HepG2 (cell line): ENCODE measurements around the gene ZNHIT1. TPM values are rescaled to one million over a fixed set of nuclear protein-coding genes. Genes with fewer than 3 reads are reported as not detected.
A peak's percentile ranks its signal among the peaks of the same experiment; 100 is the strongest.

Source experiments
- ATF3 ChIP-seq: sonication (generic); formaldehyde crosslinking; IDR thresholded peaks from 2 replicates; pipeline ENCODE4 v1.4.0; 2020; ENCODE audit warnings: missing genetic modification reagents
- DNMT1 ChIP-seq: sonication (generic); formaldehyde crosslinking; IDR thresholded peaks from 2 replicates; pipeline ENCODE4 v1.5.1; 2020; ENCODE audit warnings: mild to moderate bottlenecking, missing genetic modification reagents
- ETV6 ChIP-seq: sonication (generic); formaldehyde crosslinking; conservative IDR thresholded peaks from 2 replicates; pipeline ENCODE4 v1.4.0; 2020; ENCODE audit warnings: missing genetic modification reagents
- FOSL2 ChIP-seq: sonication (generic); formaldehyde crosslinking; IDR thresholded peaks from 2 replicates; pipeline ENCODE4 v1.4.0; 2020; ENCODE audit warnings: missing genetic modification reagents
- FOXP4 ChIP-seq: sonication (generic); formaldehyde crosslinking; IDR thresholded peaks from 2 replicates; pipeline ENCODE4 v1.4.0; 2020; ENCODE audit warnings: missing genetic modification reagents
- MEIS2 ChIP-seq: sonication (generic); formaldehyde crosslinking; IDR thresholded peaks from 2 replicates; pipeline ENCODE4 v1.9.0; 2021; ENCODE audit warnings: mild to moderate bottlenecking, missing genetic modification reagents
- MTF2 ChIP-seq: sonication (generic); formaldehyde crosslinking; IDR thresholded peaks from 2 replicates; pipeline ENCODE4 v1.5.0; 2020; ENCODE audit warnings: missing genetic modification reagents, borderline replicate concordance
- NCOR1 ChIP-seq: fragments of 200-600 bp; sonication (generic); IDR thresholded peaks from 2 replicates; pipeline ENCODE4 v1.7.0; 2017; ENCODE audit warnings: antibody characterized with exemption, low read length, borderline replicate concordance
- POLR2AphosphoS5 ChIP-seq: IDR thresholded peaks from 2 replicates; pipeline ENCODE4 v1.6.1; 2012; ENCODE audit warnings: low read depth, low read length
- SOX6 ChIP-seq, 2 experiments: fragments of 450-650 bp in 1 of 2; sonication (generic) in 1 of 2; formaldehyde crosslinking in 1 of 2; IDR thresholded peaks; 2 replicates each; pipeline versions ENCODE4 v1.4.0 to v1.6.1; 2017 to 2020; ENCODE audit warnings: antibody characterized with exemption in 1 of 2, mild to moderate bottlenecking in 1 of 2, missing genetic modification reagents in 1 of 2
- TARDBP ChIP-seq: sonication (generic); formaldehyde crosslinking; IDR thresholded peaks from 2 replicates; pipeline ENCODE4 v1.8.0; 2022; ENCODE audit warnings: mild to moderate bottlenecking, missing genetic modification reagents
- polyA plus RNA-seq, 8 experiments: library from polyadenylated mRNA; depleted of rRNA in 3 of 8; stranded (reverse) in 7 of 8; unstranded in 1 of 8; fragments of >200 nt; fragmentation: Illumina TruSeq in 4 of 8; extraction: Trizol in 4 of 8; gene quantifications; 2 replicates each; pipeline versions ENCODE4 v1.2.1 to v1.2.3, GENCODE V29; 2011 to 2016; ENCODE audit warnings: low read depth in 4 of 8, missing spikeins in 1 of 8, mixed read lengths in 1 of 8; ENCODE audit not compliant: insufficient read depth in 1 of 8
- total RNA-seq, 5 experiments: library from RNA; depleted of rRNA; stranded (reverse); fragments of >200 nt; fragmentation: Illumina TruSeq; extraction: Trizol; gene quantifications; 2 replicates each; pipeline ENCODE4 v1.2.3, GENCODE V29; 2016; ENCODE audit warnings: low read depth in 1 of 5
- TF ChIP-seq, protein P1 (sequence below): sonication (generic); formaldehyde crosslinking; IDR thresholded peaks from 2 replicates; pipeline ENCODE4; 2020; ENCODE audit warnings: missing genetic modification reagents, mild to moderate bottlenecking, borderline replicate concordance
- TF ChIP-seq, protein P2 (sequence below): sonication (generic); formaldehyde crosslinking; IDR thresholded peaks from 2 replicates; pipeline ENCODE4 v1.4.0; 2020; ENCODE audit warnings: missing genetic modification reagents

ZNHIT1 gene
- total and polyA plus RNA-seq, 2 of the 13 experiments (the other 11 are each of a cell fraction or from before 2014, with no cell fraction given): 32.5 to 64.5 TPM

- TF ChIP-seq ATF3 (0 out of 2 replicates have a peak, but pooled peaks have one; percentile 9), POLR2AphosphoS5 (peak; percentile 34; the same call in 1 of the 2 replicates), DNMT1 (CRISPR knock-in tag) (0 out of 2 replicates have a peak, but pooled peaks have one; percentile 47), MEIS2 (0 out of 2 replicates have a peak, but pooled peaks have one; percentile 60), MTF2 (CRISPR knock-in tag) (no peak), FOSL2 (CRISPR knock-in tag) (peak; percentile 12; the same call in 1 of the 2 replicates), FOXP4 (CRISPR knock-in tag) (0 out of 2 replicates have a peak, but pooled peaks have one; percentile 18), SOX6 (IDR thresholded peaks at IDR 0.05) (no peak), SOX6 (CRISPR knock-in tag; IDR thresholded peaks at IDR 0.05) (peak; percentile 27; the same call in 1 of the 2 replicates), NCOR1 (0 out of 2 replicates have a peak, but pooled peaks have one; percentile 42), TARDBP (CRISPR knock-in tag) (peak; percentile 30; the same call in 1 of the 2 replicates), ETV6 (CRISPR knock-in tag) (no peak)
- TF ChIP-seq, protein P1, sequence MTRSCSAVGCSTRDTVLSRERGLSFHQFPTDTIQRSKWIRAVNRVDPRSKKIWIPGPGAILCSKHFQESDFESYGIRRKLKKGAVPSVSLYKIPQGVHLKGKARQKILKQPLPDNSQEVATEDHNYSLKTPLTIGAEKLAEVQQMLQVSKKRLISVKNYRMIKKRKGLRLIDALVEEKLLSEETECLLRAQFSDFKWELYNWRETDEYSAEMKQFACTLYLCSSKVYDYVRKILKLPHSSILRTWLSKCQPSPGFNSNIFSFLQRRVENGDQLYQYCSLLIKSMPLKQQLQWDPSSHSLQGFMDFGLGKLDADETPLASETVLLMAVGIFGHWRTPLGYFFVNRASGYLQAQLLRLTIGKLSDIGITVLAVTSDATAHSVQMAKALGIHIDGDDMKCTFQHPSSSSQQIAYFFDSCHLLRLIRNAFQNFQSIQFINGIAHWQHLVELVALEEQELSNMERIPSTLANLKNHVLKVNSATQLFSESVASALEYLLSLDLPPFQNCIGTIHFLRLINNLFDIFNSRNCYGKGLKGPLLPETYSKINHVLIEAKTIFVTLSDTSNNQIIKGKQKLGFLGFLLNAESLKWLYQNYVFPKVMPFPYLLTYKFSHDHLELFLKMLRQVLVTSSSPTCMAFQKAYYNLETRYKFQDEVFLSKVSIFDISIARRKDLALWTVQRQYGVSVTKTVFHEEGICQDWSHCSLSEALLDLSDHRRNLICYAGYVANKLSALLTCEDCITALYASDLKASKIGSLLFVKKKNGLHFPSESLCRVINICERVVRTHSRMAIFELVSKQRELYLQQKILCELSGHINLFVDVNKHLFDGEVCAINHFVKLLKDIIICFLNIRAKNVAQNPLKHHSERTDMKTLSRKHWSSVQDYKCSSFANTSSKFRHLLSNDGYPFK (CRISPR knock-in tag): peak; percentile 25; the same call in 1 of the 2 replicates
- TF ChIP-seq, protein P2, sequence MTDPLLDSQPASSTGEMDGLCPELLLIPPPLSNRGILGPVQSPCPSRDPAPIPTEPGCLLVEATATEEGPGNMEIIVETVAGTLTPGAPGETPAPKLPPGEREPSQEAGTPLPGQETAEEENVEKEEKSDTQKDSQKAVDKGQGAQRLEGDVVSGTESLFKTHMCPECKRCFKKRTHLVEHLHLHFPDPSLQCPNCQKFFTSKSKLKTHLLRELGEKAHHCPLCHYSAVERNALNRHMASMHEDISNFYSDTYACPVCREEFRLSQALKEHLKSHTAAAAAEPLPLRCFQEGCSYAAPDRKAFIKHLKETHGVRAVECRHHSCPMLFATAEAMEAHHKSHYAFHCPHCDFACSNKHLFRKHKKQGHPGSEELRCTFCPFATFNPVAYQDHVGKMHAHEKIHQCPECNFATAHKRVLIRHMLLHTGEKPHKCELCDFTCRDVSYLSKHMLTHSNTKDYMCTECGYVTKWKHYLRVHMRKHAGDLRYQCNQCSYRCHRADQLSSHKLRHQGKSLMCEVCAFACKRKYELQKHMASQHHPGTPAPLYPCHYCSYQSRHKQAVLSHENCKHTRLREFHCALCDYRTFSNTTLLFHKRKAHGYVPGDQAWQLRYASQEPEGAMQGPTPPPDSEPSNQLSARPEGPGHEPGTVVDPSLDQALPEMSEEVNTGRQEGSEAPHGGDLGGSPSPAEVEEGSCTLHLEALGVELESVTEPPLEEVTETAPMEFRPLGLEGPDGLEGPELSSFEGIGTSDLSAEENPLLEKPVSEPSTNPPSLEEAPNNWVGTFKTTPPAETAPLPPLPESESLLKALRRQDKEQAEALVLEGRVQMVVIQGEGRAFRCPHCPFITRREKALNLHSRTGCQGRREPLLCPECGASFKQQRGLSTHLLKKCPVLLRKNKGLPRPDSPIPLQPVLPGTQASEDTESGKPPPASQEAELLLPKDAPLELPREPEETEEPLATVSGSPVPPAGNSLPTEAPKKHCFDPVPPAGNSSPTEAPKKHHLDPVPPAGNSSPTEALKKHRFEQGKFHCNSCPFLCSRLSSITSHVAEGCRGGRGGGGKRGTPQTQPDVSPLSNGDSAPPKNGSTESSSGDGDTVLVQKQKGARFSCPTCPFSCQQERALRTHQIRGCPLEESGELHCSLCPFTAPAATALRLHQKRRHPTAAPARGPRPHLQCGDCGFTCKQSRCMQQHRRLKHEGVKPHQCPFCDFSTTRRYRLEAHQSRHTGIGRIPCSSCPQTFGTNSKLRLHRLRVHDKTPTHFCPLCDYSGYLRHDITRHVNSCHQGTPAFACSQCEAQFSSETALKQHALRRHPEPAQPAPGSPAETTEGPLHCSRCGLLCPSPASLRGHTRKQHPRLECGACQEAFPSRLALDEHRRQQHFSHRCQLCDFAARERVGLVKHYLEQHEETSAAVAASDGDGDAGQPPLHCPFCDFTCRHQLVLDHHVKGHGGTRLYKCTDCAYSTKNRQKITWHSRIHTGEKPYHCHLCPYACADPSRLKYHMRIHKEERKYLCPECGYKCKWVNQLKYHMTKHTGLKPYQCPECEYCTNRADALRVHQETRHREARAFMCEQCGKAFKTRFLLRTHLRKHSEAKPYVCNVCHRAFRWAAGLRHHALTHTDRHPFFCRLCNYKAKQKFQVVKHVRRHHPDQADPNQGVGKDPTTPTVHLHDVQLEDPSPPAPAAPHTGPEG (CRISPR knock-in tag): no peak
These were observed 19.5 kb downstream of the ZNHIT1 start, which contains the start of gene CLDN15 (continued) for GRCh38 chr7:101237206-101238067.
